ENCODE results near the gene ARHGAP24. TPM values are rescaled to one million over a fixed set of nuclear protein-coding genes. Genes with fewer than 3 reads are reported as not detected.

Gene ARHGAP24
- total RNA-seq, 4 donors from 2014 or later, result 12.1 to 60.8 (median 18.9) TPM

DNA sequence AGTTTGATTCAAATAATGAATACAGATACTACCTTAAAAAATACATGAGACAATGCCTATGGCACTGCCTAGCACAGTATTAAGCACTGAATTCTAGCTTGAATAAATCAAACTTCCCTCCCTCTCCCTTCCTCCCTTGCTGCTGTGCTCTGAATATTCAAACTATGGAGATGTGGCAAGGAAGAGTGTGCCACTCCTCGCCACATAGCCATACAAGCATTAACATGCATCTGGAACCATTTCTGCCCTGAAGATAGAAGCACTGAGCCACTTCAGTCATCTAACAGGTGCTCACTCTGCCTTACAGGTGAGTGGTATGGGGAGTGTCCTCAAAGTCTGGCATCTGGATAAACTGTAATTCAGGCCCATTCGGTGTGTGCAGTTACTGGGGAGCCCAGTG lies 276.9 kb downstream of the ARHGAP24 start:
- intact Hi-C loops (cut with DNase I; ENCODE audit: low total_unique reads), result no loop called here
- Histone ChIP-seq H3K4me1 (no peaks in the 10 kb centered on the region), H3K27me3 (no peaks in the 10 kb centered on the region), H3K4me3 (no peak overlapping the region), H3K27ac (no peak overlapping the region), H3K9me3 (no peaks in the 10 kb centered on the region), H3K36me3 (no peaks in the 10 kb centered on the region)
- TF ChIP-seq, protein P1, sequence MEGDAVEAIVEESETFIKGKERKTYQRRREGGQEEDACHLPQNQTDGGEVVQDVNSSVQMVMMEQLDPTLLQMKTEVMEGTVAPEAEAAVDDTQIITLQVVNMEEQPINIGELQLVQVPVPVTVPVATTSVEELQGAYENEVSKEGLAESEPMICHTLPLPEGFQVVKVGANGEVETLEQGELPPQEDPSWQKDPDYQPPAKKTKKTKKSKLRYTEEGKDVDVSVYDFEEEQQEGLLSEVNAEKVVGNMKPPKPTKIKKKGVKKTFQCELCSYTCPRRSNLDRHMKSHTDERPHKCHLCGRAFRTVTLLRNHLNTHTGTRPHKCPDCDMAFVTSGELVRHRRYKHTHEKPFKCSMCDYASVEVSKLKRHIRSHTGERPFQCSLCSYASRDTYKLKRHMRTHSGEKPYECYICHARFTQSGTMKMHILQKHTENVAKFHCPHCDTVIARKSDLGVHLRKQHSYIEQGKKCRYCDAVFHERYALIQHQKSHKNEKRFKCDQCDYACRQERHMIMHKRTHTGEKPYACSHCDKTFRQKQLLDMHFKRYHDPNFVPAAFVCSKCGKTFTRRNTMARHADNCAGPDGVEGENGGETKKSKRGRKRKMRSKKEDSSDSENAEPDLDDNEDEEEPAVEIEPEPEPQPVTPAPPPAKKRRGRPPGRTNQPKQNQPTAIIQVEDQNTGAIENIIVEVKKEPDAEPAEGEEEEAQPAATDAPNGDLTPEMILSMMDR (IDR thresholded peaks at IDR 0.05), result no peak
- no peak for TF ChIP-seq POLR2A (IDR thresholded peaks at IDR 0.05)
- no peak for DNase-seq

DNA sequence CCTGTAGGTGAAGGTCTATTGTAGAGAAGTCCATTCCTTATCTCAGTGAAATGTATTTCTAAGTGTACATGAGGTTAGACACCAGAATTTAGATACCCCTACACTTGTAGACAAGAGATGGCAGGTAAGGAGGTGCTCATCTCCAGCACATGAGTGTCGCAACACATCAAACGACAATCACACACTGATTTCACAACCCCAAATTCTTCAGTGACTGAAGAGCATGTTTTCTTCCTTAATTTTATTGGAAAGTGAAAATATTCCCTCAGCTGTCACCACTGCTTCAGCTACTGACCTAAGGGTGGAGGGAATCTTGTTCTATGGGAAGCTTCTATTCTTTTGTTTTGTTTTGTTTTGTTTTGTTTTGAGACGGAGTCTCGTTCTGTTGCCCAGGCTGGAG lies 280.3 kb downstream of the ARHGAP24 start:
- Histone ChIP-seq H3K36me3 (no peaks in the 10 kb centered on the region), H3K27me3 (no peaks in the 10 kb centered on the region), H3K9me3 (no peaks in the 10 kb centered on the region), H3K4me1 (no peaks in the 10 kb centered on the region), H3K27ac (no peak overlapping the region), H3K4me3 (no peak overlapping the region)
- no peak for TF ChIP-seq POLR2A (IDR thresholded peaks at IDR 0.05)
- TF ChIP-seq, protein P1 (IDR thresholded peaks at IDR 0.05), result no peak
- no peak for DNase-seq
- intact Hi-C loops (cut with DNase I; ENCODE audit: low total_unique reads), result no loop called here

DNA sequence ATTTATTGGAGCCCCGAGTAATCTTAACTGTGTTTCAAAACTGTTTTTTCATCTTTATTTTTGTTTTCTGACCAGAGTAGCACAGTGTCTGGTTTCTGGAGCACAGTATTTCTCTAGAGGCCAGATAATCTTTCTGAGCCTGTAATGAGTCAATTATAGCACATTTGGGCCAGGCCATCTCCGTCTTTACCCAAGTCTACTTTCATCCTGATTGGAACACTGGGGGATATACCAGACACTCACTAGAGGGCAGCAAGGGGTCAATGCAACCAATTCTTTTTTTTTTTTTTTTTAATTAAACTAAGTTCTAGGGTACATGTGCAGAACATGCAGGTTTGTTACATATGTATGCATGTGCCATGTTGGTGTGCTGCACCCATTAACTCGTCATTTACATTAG lies 282.0 kb downstream of the ARHGAP24 start:
- DNase-seq, result no peak
- no peak overlapping the region for H3K27ac ChIP-seq
- no peaks in the 10 kb centered on the region for H3K4me1 ChIP-seq
- TF ChIP-seq, protein P1 (IDR thresholded peaks at IDR 0.05), result peak; percentile 24 to 36 (median 26)
- TF ChIP-seq POLR2A (IDR thresholded peaks at IDR 0.05), result no peak
- H3K36me3 ChIP-seq, result no peaks in the 10 kb centered on the region
- intact Hi-C loops (cut with DNase I; ENCODE audit: low total_unique reads), result no loop called here
- H3K27me3 ChIP-seq, result no peaks in the 10 kb centered on the region
- H3K4me3 ChIP-seq, result no peak overlapping the region
- H3K9me3 ChIP-seq, result no peaks in the 10 kb centered on the region

DNA sequence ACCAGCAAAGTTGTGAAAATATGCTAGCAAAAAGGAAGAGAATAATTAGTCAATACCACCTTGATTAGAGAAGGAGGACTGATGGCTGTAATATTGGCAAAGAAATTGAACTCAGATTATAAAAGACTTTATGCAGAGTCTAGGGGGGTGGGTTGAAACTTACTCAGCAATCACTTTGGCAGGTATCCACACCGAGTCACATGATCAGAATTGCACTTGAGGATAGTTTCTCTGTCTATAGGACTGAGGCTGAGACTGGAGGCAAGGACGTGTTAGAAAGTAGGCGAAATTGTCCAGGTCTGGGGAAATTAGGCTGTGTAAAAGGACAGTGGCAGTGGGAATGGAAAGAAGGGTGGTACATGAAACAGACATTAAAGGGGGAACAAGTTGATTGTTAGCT lies 284.4 kb downstream of the ARHGAP24 start:
- peaks cover 0 to 7% of the 10 kb centered on the region in 2 donors for H3K4me1 ChIP-seq
- intact Hi-C loops (cut with DNase I; ENCODE audit: low total_unique reads), result no loop called here
- H3K36me3 ChIP-seq, result no peaks in the 10 kb centered on the region
- no peaks in the 10 kb centered on the region for H3K27me3 ChIP-seq
- H3K9me3 ChIP-seq, result no peaks in the 10 kb centered on the region
- DNase-seq, result no peak
- no peak overlapping the region for H3K27ac ChIP-seq
- H3K4me3 ChIP-seq, result no peak overlapping the region
- TF ChIP-seq POLR2A (IDR thresholded peaks at IDR 0.05), result no peak
- TF ChIP-seq, protein P1 (IDR thresholded peaks at IDR 0.05), result no peak

DNA sequence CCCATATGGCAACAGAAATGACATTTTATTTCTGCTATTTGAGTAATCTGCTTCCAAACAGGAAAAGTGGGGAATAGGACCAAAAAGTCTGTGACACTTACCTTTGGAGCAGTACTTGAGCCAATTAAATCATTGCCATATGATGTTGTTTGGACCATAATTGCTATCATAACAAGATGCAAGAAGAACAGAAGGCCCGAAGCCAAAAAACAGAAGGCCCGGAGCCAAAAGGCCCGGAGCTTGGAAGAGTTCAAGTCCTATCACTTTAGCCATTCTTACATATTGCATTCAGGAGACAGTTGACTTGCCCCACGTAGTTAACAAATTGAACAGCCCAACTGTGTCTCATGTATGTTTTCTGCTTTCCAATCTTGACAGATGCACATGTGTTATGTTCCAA lies 285.6 kb downstream of the ARHGAP24 start:
- no peak for DNase-seq
- Histone ChIP-seq H3K9me3 (no peaks in the 10 kb centered on the region), H3K4me1 (peaks cover 0 to 7% of the 10 kb centered on the region in 2 donors), H3K36me3 (no peaks in the 10 kb centered on the region), H3K4me3 (no peak overlapping the region), H3K27me3 (no peaks in the 10 kb centered on the region), H3K27ac (no peak overlapping the region)
- TF ChIP-seq, protein P1 (IDR thresholded peaks at IDR 0.05), result no peak
- no peak for TF ChIP-seq POLR2A (IDR thresholded peaks at IDR 0.05)
- intact Hi-C loops (cut with DNase I; ENCODE audit: low total_unique reads), result no loop called here
